ENCODE measurements around the gene PSD4.

The PSD4 gene

DNA sequence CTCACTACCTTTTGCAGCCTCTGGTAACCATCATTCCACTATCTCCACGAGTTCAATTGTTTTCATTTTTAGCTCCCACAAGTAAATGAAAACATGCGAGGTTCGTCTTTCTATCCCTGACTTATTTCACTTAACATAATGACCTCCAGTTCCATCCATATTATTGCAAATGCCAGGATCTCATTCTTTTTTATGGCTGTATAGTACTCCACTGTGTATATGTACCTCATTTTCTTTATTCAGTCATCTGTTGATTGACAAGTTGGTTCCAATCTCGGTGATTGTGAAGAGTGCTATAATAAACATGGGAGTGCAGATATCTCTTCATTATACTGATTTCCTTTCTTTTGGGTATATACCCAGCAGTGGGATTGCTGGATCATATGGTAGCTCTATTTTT, 29.5 kb upstream of the PSD4 start:
- no peak for DNase-seq

DNA sequence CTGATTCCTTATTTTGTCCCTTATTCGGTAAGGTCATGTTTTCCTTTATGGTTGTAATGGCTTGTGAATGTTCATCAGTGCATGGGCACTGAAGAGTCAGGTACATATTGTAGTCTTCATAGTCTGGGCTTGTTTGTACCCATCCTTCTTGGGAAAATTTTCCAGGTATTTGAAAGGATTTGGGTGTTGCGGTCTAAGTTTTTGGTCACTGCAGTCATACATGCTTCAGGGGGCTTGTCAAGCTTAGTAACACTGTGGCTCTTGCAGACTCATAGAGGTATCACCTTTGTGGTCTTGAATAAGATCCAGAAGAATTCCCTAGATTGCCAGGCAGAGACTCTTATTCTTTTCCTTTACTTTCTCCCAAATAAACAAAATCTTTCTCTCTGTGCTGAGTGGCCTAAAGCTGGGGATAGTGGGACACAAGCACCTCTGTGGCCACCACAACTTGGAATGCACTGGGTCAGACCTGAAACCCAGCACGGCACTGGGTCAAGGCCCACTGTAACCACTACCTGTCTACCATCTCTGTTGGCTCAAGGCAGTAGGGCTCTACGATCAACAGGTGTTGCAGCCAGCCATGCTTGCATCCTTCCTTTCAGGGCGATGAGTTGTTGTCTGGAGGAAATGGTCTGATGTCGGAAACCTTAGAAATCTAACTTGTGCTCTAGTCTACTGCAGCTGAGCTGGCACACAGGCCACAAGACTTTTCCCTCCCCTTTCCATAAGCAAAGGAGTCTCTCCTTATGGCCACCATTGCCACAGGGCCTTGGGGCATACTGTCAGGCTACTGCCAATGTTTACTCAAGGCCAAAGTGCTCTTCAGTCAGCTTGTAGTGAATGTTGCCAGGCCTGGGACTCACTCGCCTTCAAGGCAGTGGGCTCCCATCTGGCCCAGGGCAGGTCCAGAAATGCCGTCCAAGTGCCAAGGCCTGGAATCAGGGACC, 24.9 kb upstream of the PSD4 start:
- no peak for DNase-seq

DNA sequence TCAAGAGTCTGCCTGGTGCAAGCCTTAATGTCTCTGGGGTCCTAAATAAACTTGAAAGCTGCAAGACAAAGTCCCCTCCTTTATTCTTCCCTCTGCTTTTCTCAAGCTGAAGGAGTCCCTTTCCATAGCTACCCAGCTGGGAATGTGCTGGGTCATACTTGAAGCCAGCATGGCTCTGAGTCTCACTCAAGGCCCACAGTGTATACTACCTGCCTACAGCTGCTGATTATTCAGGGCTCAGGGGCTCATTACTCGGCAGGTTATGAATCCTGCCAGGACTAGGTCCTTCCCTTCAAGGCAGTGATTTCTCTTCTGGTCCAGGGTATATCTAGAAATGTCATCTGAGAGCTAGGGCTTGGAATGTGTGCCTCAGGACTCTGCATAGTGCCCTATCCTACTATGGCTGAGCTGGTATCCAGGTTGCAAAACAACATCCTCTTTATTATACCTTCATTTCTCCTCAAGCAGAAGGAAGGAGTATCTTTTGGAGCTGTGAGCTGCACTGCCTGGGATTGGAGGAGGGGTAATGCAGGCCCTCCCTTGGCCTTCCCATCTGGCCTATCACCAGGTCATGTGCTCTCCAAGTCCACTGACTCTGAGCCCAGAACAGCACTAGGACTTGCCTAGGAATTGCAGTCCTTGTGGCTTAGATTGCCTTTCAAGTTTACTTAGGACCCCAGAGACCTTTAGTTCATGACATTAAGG, 24.1 kb upstream of the PSD4 start:
- no peak for DNase-seq

DNA sequence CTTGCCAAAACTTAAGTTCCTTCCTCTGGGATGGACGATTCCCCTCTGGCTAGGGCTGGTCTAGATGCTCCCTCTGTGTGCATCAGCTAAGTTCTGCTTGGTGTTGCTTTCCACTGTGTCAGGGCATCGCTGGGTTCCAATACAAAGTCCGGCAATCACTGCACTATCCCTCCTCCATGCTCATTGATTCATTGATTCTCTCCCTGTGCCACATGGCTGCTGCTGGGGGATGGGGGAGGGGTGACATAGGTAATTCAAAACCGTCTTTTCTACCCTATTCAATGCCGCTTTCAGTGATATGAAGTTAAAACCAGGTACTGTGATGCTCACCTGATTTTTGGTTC, 23.5 kb upstream of the PSD4 start:
- DNase-seq = no peak

DNA sequence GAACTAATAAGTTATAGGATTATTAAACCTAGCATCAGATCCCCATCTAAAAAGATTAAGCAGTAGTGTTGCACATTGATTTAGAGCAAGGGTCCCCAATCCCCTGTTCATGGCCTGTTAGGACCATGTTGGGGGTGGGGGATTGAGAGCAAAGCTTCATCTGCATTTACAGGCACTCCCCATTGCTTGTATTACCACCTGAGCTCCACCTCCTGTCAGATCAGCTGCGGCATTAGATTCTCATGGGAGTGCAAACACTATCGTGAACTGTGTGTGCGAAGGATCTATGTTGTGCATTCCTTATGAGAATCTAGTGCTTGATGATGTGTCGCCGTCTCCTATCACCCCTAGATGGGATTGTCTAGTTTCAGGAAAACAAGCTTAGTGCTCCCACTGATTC, 18.4 kb upstream of the PSD4 start:
- DNase-seq = no peak

DNA sequence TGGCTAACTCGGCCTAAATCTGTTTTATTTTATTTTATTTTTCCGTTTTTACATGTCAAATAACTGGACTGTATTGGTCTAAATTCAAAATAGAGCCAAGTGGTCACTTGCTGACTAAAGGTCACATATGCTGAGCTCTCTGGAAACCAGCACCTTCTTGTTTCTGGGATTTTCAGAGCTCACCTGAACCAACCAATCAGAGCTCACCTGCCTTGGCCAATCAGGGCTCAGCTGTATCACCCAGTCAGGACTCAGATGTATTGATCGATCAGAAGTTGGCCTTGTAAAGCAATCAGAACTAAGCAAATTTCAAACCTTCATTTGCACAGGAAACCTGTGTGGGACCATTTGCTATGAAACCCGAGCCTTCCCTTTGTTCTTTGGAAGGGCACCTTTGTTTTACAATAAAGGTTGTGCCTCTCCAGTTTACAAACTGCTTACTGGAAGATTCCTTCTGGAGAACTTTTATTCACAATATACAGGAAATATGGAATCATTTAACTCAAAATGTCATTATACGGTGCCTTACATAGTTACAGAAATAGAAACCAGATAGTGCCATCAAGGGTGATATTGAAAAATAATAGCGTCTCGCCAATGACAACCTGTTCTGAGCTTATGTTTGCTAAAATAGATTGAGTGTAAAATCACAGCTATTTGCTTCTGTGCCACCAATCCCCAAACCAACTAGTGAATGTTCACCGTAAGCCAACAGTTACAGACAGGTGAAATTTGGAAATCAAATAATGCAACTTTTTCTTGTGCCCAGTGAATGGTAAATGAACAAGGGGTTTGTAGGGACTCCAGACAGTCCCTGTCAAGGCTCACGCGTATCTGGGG, 17.3 kb upstream of the PSD4 start:
- no peak for DNase-seq

DNA sequence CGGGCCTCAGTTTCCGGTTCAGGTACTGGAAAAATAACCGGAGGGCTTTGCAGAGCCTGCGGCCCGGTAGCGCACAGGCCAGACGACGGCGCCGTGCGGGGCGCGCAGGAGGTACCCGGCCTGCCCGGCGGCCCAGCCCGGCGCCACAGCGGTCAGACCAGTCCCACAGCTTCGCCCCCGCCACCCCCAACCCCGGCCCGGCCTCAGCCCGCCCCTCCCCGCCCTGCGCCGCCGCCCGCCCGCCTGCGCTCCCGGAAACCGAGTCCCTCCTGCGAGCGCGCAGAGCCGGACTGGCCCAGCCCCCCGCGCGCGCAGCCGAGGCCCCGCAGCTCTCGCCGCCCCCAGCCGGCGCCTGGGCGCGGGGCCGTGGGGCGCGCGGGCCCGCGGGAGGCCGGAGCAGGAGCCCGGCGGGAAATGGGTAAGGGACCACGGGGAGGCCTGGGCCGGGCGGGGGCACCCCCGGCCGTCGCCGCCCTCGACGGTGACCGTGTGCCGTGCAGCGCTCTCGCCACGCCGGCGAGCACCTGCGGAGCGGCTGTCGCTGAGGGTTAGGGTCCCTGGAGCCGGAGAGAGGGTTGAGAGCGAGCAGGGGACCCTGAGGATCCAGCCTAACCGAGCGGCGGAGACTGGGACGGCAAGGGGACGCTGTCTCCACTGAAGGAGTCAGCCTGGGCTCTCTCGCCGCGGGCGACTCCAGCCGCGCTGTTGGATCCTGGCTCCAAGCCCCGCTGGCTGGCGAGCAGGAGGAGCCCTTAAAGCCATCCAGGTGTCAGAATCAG, 16.5 kb upstream of the PSD4 start:
- peak; percentile 58 for DNase-seq

DNA sequence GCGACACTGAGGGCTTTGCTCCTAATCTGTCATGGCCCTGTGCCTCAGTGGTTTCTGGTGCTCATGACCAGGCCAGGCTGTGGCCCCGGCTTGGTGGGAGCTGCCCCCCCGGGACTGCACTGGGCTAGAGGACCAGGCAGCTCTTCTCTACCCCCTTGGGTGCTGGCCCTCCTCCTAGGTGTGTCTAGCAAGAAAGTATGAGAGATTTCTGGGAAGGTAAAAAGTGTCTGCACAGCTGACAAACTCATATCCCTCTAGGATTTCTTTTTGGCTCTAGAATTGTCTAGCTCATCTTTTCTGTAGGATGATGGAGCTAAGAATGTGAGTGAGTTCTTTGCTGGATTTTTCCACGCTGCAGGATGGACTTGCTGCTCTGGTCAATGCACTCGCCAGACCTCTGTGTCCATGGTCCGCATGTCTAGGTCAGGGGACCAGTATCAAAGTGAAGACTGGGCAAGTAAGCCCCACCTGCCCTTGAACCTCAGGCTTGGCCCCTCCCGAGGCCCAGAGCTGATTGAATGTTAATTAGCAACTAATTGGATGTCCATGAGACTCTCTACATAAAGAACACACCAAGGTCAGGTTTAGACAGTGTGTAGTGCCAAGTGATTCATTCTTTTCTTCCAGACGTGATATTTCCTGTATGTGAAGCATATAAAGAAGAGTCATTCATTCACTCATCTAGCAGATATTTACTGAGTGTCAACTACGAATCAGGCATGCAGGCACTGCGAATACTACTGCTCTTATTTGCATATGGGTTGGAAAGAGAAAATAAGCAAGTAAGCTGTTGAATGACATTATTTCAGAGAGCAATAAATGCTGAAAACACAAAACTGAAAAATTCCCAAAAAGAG, 15.6 kb upstream of the PSD4 start:
- no peak for DNase-seq

DNA sequence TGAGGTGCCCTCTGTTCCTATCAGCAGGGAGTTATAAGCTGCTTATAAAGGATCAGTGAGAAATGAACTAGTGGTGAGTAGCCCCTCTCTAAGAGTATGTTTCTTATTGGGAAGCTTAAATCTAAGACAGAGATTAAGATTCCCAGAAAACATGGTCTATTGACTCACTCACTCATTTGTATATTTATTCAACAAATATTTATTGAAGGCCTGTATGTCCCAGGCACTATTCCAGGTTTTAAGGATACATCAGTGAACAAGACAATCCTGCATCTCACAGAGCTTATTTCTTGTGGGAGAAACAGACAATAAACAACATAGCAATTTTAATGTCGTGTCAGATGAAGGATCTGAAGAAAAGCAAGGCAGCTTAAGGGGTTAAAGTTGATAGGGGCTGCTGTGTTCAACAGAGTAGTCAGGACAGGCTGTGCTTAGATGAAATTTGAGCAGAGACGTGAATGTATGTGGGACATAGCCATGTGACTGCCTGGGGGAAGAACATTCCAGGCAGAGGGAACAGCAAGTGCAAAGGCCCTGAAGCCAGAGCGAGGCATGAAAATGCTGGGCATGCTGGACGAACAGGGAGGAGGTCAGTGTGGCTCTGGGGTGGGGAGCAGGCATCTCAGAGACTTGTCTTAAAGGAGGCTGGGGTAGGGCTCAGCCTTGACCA, 14.8 kb upstream of the PSD4 start:
- no peak for DNase-seq

DNA sequence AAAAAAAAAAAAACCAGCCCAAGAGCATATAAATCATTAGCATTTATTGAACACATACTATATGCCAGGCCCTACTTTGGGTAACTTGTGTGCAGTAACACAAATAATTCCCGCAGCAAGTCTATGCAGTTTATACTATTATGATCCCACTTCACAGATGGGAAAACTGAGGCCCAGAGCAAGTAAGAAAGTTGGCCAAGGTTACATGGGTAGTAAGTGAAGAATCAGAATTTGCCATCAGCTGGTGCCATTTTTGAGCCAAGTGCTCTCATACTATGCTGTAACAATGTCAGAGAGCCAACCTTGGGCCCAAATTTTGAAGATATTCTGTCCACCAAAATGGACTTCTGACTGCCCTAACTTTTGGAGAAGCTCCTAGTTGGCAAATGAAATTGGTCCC, 13.5 kb upstream of the PSD4 start:
- no peak for DNase-seq

DNA sequence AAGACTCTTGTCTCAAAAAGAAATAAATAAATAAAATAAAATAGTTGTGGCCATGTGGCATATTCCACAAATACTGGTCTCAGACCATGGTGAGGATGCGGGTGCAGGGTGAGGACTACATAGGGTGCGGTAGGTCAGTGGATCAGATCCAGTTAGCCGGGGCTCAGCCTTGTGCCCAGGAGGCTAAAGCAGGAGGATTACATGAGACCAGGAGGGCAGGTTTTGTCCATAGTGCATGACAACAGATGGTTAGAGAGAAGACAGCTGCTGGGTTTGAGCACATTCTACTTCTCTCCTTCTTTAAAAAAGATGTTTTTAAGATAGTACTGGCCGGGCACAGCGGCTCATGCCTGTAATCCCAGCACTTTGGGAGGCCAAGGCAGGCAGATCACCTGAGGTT, 12.8 kb upstream of the PSD4 start:
- no peak for DNase-seq

DNA sequence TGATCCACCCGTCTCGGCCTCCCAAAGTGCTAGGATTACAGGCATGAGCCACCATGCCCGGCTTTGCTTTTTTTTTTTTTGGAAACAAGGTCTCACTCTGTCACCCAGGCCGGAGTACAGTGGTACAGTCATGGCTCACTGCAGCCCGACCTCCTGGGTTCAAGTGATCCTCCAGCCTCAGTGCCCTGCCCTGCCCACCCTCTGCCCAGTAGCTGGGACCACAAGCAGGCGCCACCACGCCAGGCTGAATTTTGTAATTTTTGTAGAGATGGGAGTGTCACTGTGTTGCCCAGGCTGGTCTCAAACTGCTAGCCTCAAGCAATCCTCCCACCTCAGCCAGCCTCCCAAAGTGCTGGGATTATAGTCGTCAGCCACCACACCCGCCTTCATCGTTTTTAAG, 11.6 kb upstream of the PSD4 start:
- DNase-seq = no peak

DNA sequence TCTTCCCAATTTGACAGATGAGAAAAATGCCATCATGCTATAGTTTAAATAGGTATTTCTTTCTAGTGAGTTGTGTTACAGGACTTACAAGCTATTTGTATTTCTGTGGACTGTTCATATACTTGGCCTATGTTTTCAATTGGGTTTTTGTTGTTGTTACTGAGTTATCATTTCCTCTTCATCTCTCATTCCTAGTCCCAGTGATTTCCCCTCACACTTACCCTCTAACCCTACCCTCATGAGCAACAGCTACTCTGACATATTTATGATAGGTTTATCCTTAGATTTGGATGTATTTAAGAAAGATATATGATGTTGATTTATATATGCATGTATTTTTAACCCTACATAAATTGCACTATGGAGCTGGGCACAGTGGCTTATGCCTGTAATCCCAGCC, 10.9 kb upstream of the PSD4 start:
- DNase-seq = no peak

DNA sequence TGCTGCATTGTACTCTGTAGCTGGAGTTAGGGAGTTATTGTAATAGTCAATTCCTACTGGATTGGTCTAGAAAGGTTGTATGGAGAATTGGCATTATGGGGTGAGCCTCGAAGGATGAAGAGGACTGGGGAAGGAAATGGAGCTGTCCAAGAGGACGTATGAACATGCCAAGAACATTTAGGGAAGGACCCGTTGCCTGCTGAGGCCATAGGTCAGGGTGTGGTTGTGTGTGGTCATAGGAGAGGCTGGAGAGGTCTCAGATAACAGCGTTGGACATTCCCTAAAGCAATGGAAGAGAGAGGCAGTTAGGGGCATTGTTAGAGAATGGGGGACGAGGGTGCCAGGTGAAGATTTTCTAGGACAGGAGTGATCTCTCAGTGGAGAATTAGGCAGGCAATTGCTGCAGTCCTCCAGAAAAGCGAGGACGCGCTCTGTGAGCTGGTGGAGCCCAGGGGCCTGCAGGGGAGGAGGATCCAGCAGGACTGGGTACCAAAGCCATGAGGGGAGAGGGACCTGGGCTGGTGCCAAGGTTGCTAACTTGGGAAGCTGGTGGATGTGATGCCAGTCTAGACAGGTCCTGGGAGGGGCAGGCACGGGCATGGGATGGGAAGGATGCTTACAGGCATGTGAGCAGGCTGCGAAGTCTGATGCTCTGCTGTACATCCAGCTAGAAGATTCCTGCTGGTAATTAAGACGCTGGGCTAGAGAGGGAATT, 9.4 kb upstream of the PSD4 start:
- no peak for DNase-seq

DNA sequence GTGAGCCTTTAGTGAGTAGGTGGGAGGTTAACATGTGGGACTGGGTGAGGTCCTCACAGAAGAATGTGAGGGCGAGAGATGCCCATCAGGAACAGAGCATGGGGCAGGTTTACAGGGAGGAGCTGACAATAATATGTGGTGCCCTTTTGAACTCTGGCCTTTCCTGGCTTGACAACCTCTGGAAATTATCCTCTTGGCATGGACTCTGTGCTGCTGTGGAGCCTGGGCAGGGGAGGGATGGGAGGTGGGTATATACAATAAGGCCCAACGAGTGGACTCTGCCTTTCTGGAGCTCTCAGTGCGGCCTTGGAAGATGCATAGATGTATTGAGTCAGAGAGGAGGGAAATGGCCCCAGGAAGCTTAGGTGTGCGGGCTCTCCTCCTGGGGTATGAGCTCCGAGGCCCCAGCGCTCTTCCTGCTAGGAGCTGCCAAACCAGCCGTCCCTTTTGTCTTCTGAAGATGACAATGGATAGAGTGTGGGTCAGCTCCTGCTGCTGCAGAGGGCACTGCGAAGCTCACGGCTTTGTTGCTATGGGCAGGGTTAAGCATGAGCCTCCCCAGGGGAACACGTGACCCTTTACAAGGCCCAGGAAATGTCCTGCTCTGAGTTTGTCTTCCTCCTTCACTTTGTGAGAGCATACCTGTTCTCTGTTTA, 8.7 kb upstream of the PSD4 start:
- DNase-seq = no peak

DNA sequence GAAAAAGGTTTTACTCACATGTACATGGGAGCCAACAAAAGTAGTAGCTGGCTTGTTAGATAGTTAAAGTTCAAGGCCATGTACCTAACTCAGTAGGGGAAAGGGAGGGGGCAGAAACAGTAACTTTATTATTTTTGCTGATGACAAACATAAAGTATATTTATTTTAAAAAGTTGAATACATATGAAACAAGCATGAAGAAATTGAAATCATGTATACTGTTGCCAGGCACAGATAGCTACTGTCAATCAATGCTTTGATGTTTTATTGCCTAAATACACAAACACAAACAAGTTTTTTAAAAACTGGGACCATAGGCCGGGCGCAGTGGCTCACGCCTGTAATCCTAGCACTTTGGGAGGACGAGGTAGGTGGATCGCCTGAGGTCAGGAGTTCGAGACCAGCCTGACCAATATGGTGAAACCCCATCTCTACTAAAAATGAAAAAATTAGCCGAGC, 7.6 kb upstream of the PSD4 start:
- no peak for DNase-seq

DNA sequence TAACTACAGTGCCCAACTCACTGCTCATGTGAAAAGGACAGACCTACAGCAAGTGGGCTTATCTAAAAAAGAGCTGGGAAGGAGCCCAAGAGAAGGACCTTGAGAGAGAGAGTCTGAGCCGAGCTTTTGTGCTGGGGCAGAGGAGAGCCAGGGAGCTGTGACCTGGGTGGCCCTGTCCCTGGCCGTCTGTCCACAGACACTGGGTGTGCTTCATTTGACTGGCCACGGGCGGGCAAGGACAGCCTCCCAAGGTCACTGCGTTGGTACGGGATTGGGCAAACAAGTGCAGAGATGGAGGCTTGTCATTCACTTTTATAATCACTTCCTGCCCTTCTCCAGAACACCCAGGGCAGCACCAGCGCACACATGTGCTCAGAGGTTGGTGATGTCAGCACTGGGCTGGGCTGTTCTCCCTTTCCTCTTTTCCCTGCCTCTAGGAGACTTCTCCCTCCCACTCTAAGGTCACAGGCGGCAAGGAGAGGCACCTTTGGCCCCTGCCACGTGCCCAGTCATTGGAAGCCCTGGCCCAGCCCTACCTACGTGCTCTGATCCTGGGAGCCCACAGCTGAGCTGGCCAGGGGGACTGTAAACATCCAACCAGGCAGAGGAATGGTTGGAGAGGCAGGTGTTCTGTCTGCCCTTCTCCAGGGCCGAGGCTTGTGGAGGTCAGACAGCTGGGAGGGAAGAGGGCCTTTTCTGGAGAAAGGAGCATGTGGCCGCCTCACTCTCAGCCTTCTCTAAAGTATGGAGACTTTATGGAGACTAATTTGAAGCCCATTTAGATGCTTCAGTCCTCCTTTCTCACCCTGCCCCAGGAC, 6.4 kb upstream of the PSD4 start:
- peak; percentile 43 for DNase-seq

DNA sequence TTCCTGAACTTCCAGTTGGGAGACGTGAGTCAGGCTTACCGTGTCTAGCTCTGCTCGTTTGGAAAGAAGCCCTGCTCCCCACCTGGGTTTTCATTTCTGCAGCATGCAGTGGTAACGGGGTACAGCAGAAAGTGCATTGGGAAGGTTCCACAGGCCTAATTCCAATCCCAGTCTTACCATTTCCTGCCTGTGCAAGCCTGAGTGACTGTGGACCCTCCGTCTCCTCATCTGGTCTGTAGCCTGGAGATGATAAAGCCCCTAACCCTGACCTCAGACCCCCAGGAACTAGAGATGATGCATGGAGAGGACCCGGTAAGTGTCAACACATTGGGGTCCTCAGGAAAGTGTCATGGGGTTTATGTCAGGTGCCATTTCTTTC, 5.8 kb upstream of the PSD4 start:
- no peak for DNase-seq

DNA sequence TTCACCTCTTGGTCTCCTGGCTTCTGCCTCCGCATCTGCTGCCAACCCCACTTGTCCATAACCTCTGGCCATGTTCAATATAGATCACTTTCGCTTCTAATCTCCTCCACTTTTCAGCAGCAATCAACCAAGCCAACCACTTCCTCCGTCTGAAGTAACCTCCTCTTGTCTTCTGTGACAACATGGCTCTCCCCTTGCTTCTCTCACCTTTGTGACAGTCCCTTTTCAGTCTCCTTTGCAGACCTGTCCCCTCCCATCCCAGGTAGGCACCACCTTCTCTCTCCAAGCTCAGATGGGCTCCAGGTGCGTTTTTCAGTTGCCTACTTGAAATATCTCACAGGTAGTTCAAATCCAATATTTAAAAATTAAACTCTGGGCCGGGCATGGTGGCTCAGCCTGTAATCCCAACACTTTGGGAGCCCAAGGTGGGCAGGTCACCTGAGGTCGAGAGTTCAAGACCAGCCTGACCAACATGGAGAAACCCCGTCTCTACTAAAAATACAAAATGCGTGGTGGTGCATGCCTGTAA, 4.7 kb upstream of the PSD4 start:
- DNase-seq = no peak

Data from stimulated activated CD4-positive, alpha-beta T cell treated with anti-CD3 and anti-CD28 coated beads, Interleukin-4, amount 100 ng/mL, for 1 hour (primary cell).